GM21529 (cell line): ENCODE results near the gene APLN.

Experiments
- ATAC-seq: cut with Tn5 transposase; IDR thresholded peaks from one replicate; pipeline ENCODE4 v1.9.1; 2021; ENCODE audit not compliant: unreplicated experiment

APLN gene

GRCh38 chrX:129641941-129642340 is 12.8 kb downstream of the APLN start:
- ATAC-seq: no peak

DNA sequence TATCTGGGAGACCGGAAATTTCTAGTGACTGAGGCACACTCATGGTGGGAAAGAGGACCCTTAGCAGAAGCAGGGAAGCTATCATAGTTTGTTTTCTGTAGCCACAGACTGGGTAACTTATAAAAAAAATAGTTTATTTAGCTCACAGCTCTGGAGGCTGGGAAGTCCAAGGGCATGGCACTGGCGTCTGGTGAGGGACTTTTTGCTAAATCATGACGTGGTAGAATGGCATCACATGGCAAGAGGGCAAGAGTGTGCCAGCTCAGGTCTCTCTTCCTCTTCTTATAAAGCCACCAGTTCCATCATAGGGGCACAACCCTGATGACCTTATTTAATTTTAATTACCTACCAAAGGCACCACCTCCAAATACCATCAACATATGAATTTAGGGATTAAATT is 13.3 kb downstream of the APLN start:
- no peak for ATAC-seq

DNA sequence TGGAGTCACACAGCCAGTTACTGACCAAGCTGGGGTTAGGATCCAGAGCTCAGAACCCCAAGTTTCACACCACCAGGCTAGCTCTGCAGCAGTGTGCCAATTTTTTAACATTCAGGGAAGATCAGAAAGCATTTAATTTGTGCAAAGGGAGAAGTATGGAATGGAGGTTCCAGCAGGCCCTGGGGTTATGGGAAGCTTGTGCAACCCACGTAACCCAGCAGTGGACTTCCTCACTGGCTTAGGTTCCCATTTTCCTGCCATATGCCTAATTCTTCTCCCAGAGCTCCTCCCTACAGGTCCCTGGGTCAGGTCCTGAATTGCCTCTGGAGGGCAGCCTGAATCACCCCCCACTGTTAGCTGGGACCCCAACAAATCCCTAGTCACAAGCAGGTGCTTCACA is 14.0 kb downstream of the APLN start:
- no peak for ATAC-seq

DNA sequence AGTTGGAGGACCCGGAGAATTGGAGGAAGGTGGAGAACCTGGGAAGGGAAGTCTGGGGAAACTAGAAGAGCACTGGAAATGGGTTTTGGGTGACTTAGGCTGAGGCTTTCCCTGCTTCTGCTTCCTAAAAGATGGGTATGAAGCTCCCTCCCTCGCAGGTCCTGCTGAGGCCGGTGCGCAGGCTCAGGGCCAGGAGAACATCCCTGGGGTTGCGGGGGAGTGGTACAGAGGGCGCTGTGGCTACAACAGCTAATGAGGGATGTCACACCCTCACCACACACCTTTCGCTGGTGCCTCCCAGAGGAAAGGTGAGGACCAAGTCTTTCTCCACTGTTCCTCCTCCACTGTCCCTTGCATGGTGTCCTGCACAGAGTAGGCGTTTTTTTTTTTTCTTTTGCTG is 15.8 kb downstream of the APLN start:
- no peak for ATAC-seq

DNA sequence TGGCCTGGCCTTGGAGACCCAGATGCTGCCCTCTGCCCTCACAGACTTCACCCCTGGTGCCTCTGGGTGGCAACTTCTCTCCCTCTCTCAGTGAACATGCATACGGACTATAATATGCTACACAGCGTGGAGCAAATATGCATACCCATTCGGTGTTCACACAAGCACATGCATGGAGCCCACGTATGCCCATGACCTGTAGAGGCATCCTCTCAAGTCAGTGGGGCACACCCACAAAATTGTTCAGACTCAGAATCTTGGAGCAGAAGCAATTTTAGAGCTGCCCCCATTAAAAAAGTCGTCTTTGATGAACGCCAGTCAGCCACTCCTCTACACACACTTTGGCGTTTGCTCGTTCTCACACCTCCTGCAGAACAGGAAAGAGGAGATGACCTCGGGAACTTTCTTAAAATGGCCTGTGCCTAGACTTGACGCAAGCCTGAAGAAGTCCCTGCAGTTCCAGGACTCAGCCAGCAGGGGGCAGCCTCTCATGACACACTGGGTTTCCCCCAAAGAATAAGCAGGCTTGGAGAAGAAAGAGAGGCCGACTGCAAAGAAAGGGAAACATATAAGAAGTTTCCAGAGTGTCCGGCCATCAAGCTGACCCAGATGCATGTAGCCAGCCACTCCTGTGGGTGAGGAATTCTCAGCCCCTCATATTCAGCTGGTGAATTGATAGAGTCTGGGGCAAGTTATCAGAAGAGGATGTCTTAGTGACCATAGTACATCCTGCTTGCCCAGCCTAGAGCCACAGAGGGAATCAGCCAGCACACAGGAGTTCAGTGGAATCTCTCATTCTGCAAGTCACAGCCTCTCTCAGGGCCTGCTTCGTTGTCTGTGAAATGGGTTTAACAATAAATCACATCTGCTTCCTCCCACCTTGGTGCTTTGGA is 17.3 kb downstream of the APLN start:
- ATAC-seq: peak; percentile 77

- no peak for ATAC-seq
Measured at GRCh38 chrX:129636175-129636681, 18.5 kb downstream of the APLN start.

DNA sequence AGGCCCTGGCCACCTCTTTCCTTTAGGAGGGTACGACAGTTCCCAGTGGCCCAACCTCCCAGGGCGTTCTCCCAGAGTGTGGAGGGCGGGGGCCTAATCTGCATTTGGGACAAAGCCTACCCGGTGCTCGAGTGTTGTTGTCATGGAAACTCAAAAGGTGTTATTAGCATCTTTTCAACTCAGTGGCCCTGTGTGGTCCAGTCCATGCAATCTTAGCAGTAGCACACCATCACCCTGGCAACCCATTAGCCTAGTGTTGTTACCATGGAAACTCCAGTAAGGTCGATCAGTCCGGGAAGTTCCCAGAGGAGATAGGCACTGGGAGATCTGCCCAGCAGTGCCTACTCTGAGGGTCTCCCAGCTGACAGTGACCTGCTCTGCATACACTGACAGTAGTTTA is 20.2 kb downstream of the APLN start:
- no peak for ATAC-seq

DNA sequence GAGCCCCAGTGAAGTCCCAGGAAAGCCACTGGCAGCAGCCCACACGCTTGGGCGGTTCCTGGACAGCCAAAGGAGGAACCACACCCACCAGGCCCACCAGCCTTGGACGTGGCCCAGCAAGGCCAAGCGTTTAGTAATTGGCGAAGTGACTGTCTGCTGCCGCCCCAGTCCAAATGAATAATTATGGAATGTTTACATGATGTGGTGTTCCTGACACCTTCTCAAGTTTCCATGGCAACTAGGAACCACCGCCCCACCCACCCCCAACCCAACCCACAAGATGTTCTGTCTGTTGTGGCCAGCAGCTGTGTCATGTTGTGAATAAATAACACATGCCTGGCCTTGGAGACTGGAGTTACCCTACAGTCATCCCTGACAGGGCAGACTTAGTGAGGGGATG is 22.3 kb downstream of the APLN start:
- no peak for ATAC-seq

GRCh38 chrX:129631849-129632248 is 22.9 kb downstream of the APLN start:
- ATAC-seq: no peak

DNA sequence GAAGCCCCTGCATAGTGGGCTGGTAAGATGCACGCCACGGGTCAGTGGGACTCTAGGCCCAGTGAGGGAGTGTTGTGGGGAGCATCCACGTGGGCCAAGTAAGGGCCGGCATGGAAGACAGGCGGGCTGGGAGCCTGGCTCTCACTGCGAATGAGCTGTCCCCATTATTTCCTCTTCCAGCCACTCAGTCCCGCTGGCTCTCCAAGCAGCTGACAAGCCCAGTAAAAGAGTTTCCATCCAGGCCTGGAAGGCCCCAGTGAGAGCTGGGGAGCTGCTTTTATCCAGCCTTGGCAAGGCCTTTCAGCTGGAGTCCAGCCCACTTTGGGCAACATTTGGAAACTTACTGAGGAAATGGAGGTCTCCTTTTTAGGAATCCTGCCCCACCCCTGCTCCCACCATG is 24.9 kb downstream of the APLN start:
- ATAC-seq: no peak

- ATAC-seq: no peak
Measured at GRCh38 chrX:129626026-129626425, 28.7 kb downstream of the APLN start.

DNA sequence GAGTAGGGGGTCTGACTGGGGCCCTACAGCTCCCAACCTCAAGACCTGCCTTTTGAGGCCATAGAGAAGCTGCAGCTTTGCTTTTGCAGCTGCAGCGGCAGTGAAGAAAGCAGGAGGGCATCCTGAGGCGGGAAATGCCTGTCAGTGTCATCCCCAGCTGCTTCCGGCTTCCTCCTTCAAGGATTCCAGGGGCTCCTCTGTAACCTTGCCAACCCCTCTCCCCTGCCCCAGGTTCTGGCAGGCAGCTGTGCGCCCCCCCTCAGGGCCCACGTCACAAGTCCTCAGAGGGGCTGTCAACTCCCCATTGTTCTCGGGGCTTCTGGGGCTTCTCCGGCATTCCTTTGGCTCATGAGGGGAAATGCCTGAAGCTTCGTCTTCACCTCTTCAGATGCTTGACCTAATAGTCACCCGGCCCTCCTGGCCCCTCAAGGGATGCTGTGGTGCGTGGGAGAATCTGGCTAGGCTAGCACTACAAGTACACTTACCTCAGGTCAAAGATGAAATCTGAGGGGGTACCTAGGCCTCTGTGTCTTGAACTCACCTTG is 31.9 kb downstream of the APLN start:
- ATAC-seq: no peak

GRCh38 chrX:129618997-129619396 is 35.8 kb downstream of the APLN start:
- no peak for ATAC-seq

DNA sequence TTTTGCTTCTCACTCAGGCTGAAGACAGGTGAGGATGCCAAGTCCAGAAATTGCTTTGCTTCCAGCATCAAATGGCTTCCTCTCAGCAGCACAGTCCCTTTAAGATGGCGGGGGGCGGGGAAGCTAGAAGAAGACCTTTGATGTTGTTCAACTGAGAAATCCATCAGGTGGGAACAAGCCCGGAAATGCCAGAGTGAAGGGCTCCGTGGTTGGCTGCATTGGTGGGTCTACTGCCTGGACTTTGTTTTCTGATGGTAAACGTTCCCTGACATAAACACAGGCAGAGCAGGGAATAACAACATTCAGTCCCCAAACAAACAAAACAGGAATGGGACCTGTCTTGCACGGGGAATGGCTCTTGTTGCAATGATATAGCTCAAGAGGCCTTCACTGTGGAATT is 37.3 kb downstream of the APLN start:
- ATAC-seq: no peak

GRCh38 chrX:129614481-129615255 is 40.1 kb downstream of the APLN start:
- no peak for ATAC-seq

DNA sequence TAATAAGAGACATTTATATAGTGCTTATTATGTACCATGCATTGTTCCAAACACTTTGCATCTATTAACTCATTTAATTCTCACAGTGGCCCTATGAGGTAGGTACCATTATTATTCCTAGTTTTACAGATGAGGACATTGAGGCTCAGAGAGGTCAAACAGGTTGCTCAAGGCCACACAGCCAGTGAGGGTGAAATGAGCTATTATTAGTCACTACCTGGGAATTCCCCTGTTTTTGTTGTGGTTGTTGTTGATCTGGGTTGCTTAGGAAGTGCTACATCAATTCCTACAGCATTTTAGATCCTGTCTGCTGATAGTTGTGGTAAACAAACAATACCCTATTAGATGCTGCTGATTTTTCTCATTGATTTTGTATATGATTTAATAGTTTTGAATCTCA is 41.2 kb downstream of the APLN start:
- no peak for ATAC-seq

GRCh38 chrX:129612396-129612795 is 42.4 kb downstream of the APLN start:
- no peak for ATAC-seq

- ATAC-seq: no peak
Measured at GRCh38 chrX:129609395-129609794, 45.4 kb downstream of the APLN start.

GRCh38 chrX:129608496-129608895 is 46.3 kb downstream of the APLN start:
- no peak for ATAC-seq

GRCh38 chrX:129606918-129607317 is 47.8 kb downstream of the APLN start:
- ATAC-seq: no peak

DNA sequence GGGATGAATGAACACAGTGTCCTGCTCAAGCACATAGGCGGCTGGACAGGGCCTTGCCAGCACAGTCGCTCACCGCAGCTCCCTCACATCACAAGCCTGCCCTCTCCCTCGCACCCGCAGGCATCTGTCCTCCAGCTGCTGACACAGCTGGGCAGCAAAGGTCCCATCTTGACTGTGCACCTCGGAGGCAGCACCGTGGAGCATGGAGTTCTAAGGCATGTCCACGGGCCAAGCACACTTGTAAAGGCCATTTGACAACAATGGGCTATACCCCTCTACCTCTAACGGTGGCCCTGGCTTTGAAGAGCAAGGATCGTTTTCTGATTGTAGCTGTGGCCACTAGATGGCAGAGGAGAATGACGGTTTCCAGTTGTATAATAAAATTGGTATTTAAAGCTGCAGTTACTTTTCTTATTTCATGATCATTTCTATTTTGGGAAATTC is 53.8 kb downstream of the APLN start:
- ATAC-seq: peak; percentile 32

- no peak for ATAC-seq
Measured at GRCh38 chrX:129599996-129600395, 54.8 kb downstream of the APLN start.
